HepG2 (cell line): ENCODE data around the gene SPRR2G. TPM values are rescaled to one million over a fixed set of nuclear protein-coding genes. Genes with fewer than 3 reads are reported as not detected.
"Not testable (repeated sequence)": the region's sequence is repeated elsewhere in the genome, so short reads cannot be mapped to it uniquely, and the experiment has no call there.

Source experiments
- ATAC-seq: fragments of 200-7000 bp; cut with Tn5 transposase; 3 replicates; pipeline ENCODE4 v1.9.1; 2020; ENCODE audit warnings: mild to moderate bottlenecking, moderate library complexity
- BruUV-seq: library from RNA; stranded (reverse); fragments of 400-500 nt; replicated peaks from 2 replicates; lab custom pipeline; 2021; lab: Mats Ljungman, UMichigan
- CTCF ChIA-PET: fragments of 300-600 bp; formaldehyde crosslinking; extraction: SDS; loops from one replicate; lab custom pipeline; 2021; ENCODE audit warnings: low total read pairs, inconsistent platforms, low intra/inter-chr PET ratio; lab: Yijun Ruan, JAX
- POLR2A ChIA-PET: fragments of 350-600 bp; sonication (Branson Sonifier 250); formaldehyde crosslinking; loops from one replicate; lab custom pipeline; 2020; ENCODE audit warnings: antibody characterized with exemption, inconsistent platforms; lab: Yijun Ruan, JAX
- DNase-seq: peaks from one replicate; pipeline ENCODE4 v3.0.0-alpha.2; 2015; ENCODE audit warnings: low spot score
- FAIRE-seq: peaks from 3 replicates; lab custom pipeline; 2011; peaks lifted over from hg19 to GRCh38; lab: Jason Lieb, UNC
- H2AFZ ChIP-seq: one replicate; pipeline ENCODE4 v1.6.1; 2011; ENCODE audit warnings: low read length, inconsistent platforms
- H3K27ac ChIP-seq: fragments of 300-600 bp; 3 replicates; pipeline ENCODE4 v1.8.0; 2011; ENCODE audit warnings: mixed run types, mild to moderate bottlenecking, mixed read lengths, low read length, inconsistent platforms; ENCODE audit not compliant: insufficient read depth; ENCODE audit errors: extremely low read length
- H3K27me3 ChIP-seq, 2 experiments: fragments of 200-600 bp in 1 of 2; 2 replicates in 1 of 2; 3 replicates in 1 of 2; pipeline versions ENCODE4 v1.6.0 to v1.8.0; 2011; ENCODE audit warnings: low read length in 2 of 2, mild to moderate bottlenecking in 2 of 2, moderate library complexity in 2 of 2, inconsistent platforms in 1 of 2; ENCODE audit not compliant: insufficient read depth in 2 of 2, control insufficient read depth in 1 of 2
- H3K36me3 ChIP-seq, 2 experiments: fragments of 200-600 bp in 1 of 2; replicated peaks in 1 of 2; 2 replicates in 1 of 2; 3 replicates in 1 of 2; pipeline versions ENCODE4 v1.5.1 to v1.8.0; 2011; ENCODE audit warnings: low read length in 2 of 2, inconsistent platforms in 1 of 2; ENCODE audit not compliant: insufficient read depth in 2 of 2, control insufficient read depth in 1 of 2
- H3K4me1 ChIP-seq: 2 replicates; pipeline ENCODE4 v1.5.1; 2012; ENCODE audit warnings: low read length, inconsistent platforms; ENCODE audit not compliant: insufficient read depth
- H3K4me2 ChIP-seq: 2 replicates; pipeline ENCODE4 v1.6.0; 2011; ENCODE audit warnings: low read depth, low read length, inconsistent platforms
- H3K4me3 ChIP-seq, 3 experiments: fragments of 200-600 bp in 1 of 3; sonication (generic), shearing (Covaris generic) in 1 of 3; replicated peaks in 1 of 3; 2 replicates each; pipeline ENCODE4 v1.5.1; 2011 to 2016; ENCODE audit warnings: low read length in 3 of 3, inconsistent platforms in 2 of 3, low read depth in 2 of 3, mild to moderate bottlenecking in 2 of 3, control low read depth in 1 of 3, mixed read lengths in 1 of 3; ENCODE audit not compliant: insufficient read depth in 1 of 3
- H3K79me2 ChIP-seq: one replicate; pipeline ENCODE4 v1.6.1; 2011; ENCODE audit warnings: low read length, inconsistent platforms; ENCODE audit not compliant: insufficient read depth
- H3K9ac ChIP-seq: 2 replicates; pipeline ENCODE4 v1.6.0; 2011; ENCODE audit warnings: mild to moderate bottlenecking, low read depth, low read length, inconsistent platforms; ENCODE audit not compliant: insufficient read depth
- H3K9me3 ChIP-seq: 2 replicates; pipeline ENCODE4 v1.5.1; 2012; ENCODE audit warnings: mild to moderate bottlenecking, low read length
- H4K20me1 ChIP-seq: 2 replicates; pipeline ENCODE4 v1.6.0; 2011; ENCODE audit warnings: inconsistent platforms, mild to moderate bottlenecking, low read length, moderate library complexity; ENCODE audit not compliant: insufficient read depth
- AGO1 ChIP-seq: fragments of 200-400 bp; formaldehyde crosslinking; IDR thresholded peaks from 2 replicates; pipeline ENCODE4 v1.6.1; 2017; ENCODE audit warnings: mild to moderate bottlenecking, low read depth, low read length, moderate library complexity; ENCODE audit not compliant: poor library complexity, severe bottlenecking
- CTCF ChIP-seq: sonication (generic); formaldehyde crosslinking; IDR thresholded peaks from 2 replicates; pipeline ENCODE4 v1.5.0; 2020; ENCODE audit warnings: mild to moderate bottlenecking, missing genetic modification reagents, moderate library complexity
- GATAD2A ChIP-seq: IDR thresholded peaks from 2 replicates; pipeline ENCODE4 v1.6.1; 2016
- HOXA5 ChIP-seq: sonication (generic); formaldehyde crosslinking; IDR thresholded peaks from 2 replicates; pipeline ENCODE4 v1.4.0; 2020; ENCODE audit warnings: missing genetic modification reagents
- MAZ ChIP-seq, 2 experiments: sonication (generic) in 1 of 2; formaldehyde crosslinking in 1 of 2; IDR thresholded peaks; 2 replicates each; pipeline versions ENCODE4 v1.5.0 to v1.6.1; 2012 to 2020; ENCODE audit warnings: low read depth in 2 of 2, mild to moderate bottlenecking in 2 of 2, borderline replicate concordance in 1 of 2, improper control_type of control experiment in 1 of 2, low read length in 1 of 2, missing genetic modification reagents in 1 of 2, moderate library complexity in 1 of 2
- U2AF2 ChIP-seq: fragments of 200-400 bp; formaldehyde crosslinking; IDR thresholded peaks from 2 replicates; pipeline ENCODE4 v1.6.1; 2017; ENCODE audit warnings: low read depth, mild to moderate bottlenecking, low read length
- YY1 ChIP-seq: IDR thresholded peaks from 2 replicates; pipeline ENCODE4 v1.6.1; 2011; ENCODE audit warnings: low read length, low read depth, moderate library complexity, mild to moderate bottlenecking; ENCODE audit not compliant: insufficient read depth, insufficient replicate concordance
- ZNF460 ChIP-seq: sonication (generic); formaldehyde crosslinking; IDR thresholded peaks from 2 replicates; pipeline ENCODE4 v1.5.1; 2020; ENCODE audit warnings: missing genetic modification reagents, mild to moderate bottlenecking, borderline replicate concordance
- ZNF557 ChIP-seq: sonication (generic); formaldehyde crosslinking; IDR thresholded peaks from 2 replicates; pipeline ENCODE4 v1.4.0; 2020; ENCODE audit warnings: missing genetic modification reagents
- ZNF839 ChIP-seq: sonication (generic); formaldehyde crosslinking; IDR thresholded peaks from 2 replicates; pipeline ENCODE4 v1.4.0; 2020; ENCODE audit warnings: missing genetic modification reagents, mild to moderate bottlenecking, borderline replicate concordance
- ZSCAN30 ChIP-seq: sonication (generic); formaldehyde crosslinking; IDR thresholded peaks from 2 replicates; pipeline ENCODE4 v1.5.0; 2020; ENCODE audit warnings: mild to moderate bottlenecking, missing genetic modification reagents
- WGBS: methylation state at CpG from one replicate; pipeline ENCODE4 v1.1.6; 2017; ENCODE audit warnings: low lambda C conversion rate; 5-methylcytosine and 5-hydroxymethylcytosine counted together
- in situ Hi-C: cut with HindIII; loops from 2 replicates; pipeline ENCODE4 v1.10.0; 2017; ENCODE audit warnings: low pct_unique_long_range_greater_than_20kb; ENCODE audit not compliant: extremely low pct_ligation_motif_present
- intact Hi-C: fragments of 100-400 bp; cut with micrococcal nuclease; formaldehyde crosslinking; loops from one replicate; pipeline ENCODE4 v1.10.0; 2022; ENCODE audit not compliant: unreplicated experiment
- polyA plus RNA-seq, 8 experiments: library from polyadenylated mRNA; depleted of rRNA in 3 of 8; stranded (reverse) in 7 of 8; unstranded in 1 of 8; fragments of >200 nt; fragmentation: Illumina TruSeq in 4 of 8; extraction: Trizol in 4 of 8; gene quantifications; 2 replicates each; pipeline versions ENCODE4 v1.2.1 to v1.2.3, GENCODE V29; 2011 to 2016; ENCODE audit warnings: low read depth in 4 of 8, missing spikeins in 1 of 8, mixed read lengths in 1 of 8; ENCODE audit not compliant: insufficient read depth in 1 of 8
- total RNA-seq, 5 experiments: library from RNA; depleted of rRNA; stranded (reverse); fragments of >200 nt; fragmentation: Illumina TruSeq; extraction: Trizol; gene quantifications; 2 replicates each; pipeline ENCODE4 v1.2.3, GENCODE V29; 2016; ENCODE audit warnings: low read depth in 1 of 5

Gene SPRR2G
- total and polyA plus RNA-seq, 2 of the 13 experiments (the other 11 are each of a cell fraction or from before 2014, with no cell fraction given): not detected

- TF ChIP-seq ZNF557 (no peak), MAZ (IDR thresholded peaks at IDR 0.05; ENCODE audit: borderline replicate concordance, low read depth, low read length) (no peak), MAZ (CRISPR knock-in tag; IDR thresholded peaks at IDR 0.05; ENCODE audit: low read depth) (no peak), ZSCAN30 (CRISPR knock-in tag) (no peak), U2AF2 (no peak), GATAD2A (CRISPR knock-in tag) (no peak), ZNF460 (CRISPR knock-in tag) (no peak), HOXA5 (CRISPR knock-in tag) (no peak)
Observed at GRCh38 chr1:153133267-153133666, 17.4 kb downstream of the SPRR2G start (continued).

- POLR2A ChIA-PET, H3K9me3 ChIP-seq, CTCF ChIA-PET, H3K4me2 ChIP-seq, in situ Hi-C loops, H3K4me1 ChIP-seq, H3K36me3 ChIP-seq, FAIRE-seq, H4K20me1 ChIP-seq, DNase-seq, intact Hi-C loops, H3K4me3 ChIP-seq, ATAC-seq, H2AFZ ChIP-seq, H3K27ac ChIP-seq, BruUV-seq, H3K27me3 ChIP-seq, H3K9ac ChIP-seq, H3K79me2 ChIP-seq: not testable (repeated sequence)
- WGBS: 23% methylated on average over 4 of the region's 4 CpGs
Observed at GRCh38 chr1:153128688-153129087, 22.0 kb downstream of the SPRR2G start.

GRCh38 chr1:153127296-153127695, 23.4 kb downstream of the SPRR2G start:
- H3K79me2 ChIP-seq: no peaks in the 10 kb centered on the region
- no peaks in the 10 kb centered on the region for H4K20me1 ChIP-seq
- no peak overlapping the region for H3K4me3 ChIP-seq
- ChIA-PET CTCF (no interaction called here), POLR2A (no interaction called here)
- no peaks in the 10 kb centered on the region for H3K9me3 ChIP-seq
- H3K36me3 ChIP-seq: no peaks in the 10 kb centered on the region
- DNase-seq (no peak), ATAC-seq (no peak), FAIRE-seq (no peak)
- no peak overlapping the region for H3K27ac ChIP-seq
- no peaks in the 10 kb centered on the region for H3K4me1 ChIP-seq
- in situ Hi-C loops (no loop called here), intact Hi-C loops (no loop called here)
- TF ChIP-seq YY1 (no peak), ZNF839 (CRISPR knock-in tag) (no peak), AGO1 (no peak), CTCF (CRISPR knock-in tag) (no peak)
- BruUV-seq: no TSS peak
- WGBS: 7% methylated on average over 2 of the region's 2 CpGs
- H3K27me3 ChIP-seq: no peaks in the 10 kb centered on the region
- H2AFZ ChIP-seq: no peak overlapping the region
- H3K9ac ChIP-seq: no peak overlapping the region
- no peak overlapping the region for H3K4me2 ChIP-seq
